ENCODE data around the gene SEMA6B.

SEMA6B gene

DNA sequence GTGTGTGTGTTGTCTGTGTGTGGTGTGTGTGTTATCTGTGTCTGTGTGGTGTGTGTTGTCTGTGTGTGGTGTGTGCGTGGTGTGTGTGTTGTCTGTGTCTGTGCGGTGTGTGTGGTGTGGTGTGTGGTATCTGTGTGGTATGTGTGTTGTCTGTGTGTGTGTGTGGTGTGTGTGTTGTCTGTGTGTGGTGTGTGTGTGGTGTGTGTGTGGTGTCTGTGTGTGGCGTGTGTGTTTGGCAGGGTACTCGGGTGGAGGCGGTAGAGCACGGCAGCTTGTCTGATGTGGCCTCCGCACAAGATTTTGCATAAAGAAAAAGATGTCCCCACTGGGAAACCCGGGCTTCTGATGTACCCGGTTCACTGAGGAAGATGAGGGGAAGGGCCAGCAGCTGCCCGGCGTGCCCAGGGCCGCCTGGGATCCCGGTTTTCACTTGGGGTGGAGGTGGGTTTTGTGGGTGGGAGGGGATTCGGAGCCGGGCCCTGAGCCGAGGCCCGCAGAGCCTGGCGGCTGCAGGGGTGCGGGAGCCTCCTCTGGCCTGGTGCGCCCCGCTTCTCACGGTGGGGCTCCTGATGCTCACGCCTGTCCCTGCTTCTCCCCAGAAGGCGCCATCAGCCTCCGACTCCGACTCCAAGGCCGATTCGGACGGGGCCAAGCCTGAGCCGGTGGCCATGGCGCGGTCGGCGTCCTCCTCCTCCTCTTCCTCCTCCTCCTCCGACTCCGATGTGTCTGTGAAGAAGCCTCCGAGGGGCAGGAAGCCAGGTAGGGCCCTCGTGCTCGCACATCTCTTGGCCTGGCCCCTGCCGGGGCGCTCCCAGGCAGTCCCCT is 66.2 kb downstream of the SEMA6B start:
- no peak for DNase-seq (ENCODE audit: low read depth in 2 of 2)
